SK-N-MC (cell line): ENCODE measurements around the gene DECR2.

Source experiments
- EZH2 ChIP-seq: fragments of 200-600 bp; sonication (generic); IDR thresholded peaks from one replicate; pipeline ENCODE4 v1.6.1; 2017; ENCODE audit warnings: antibody characterized with exemption
- POLR2AphosphoS5 ChIP-seq: IDR thresholded peaks from 2 replicates; pipeline ENCODE4 v1.6.1; 2012; ENCODE audit warnings: mild to moderate bottlenecking, low read depth, low read length, borderline replicate concordance

DNA sequence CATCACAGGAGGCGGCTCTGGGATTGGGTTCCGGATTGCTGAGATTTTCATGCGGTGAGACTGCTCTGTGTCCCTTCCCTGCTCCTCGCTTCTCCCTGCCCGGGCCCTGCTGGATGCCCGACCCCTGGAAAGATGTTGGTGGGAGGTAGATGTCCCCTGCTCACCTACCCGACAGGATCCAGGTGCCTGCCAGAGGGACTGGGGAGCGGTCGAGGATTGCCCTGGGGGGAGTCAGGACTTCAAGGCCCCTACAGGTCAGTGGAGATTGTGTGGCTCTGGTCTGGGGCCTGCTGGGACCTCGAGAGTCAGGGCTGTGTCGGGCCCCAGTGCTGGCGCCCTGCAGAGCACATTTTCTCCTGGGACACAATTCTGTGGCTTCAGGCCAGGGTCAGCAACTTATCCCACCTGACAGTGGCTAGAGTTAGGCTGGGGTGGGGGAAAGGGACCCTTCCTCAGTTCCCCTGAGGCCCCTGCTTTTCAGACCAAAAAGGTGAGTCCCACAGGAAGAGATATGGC, 3.3 kb downstream of the DECR2 start:
- TF ChIP-seq EZH2 (no peak), POLR2AphosphoS5 (no peak)
